Activated CD8-positive, alpha-beta T cell treated with anti-CD3 and anti-CD28 coated beads for 36 hours (primary cell): Measurements from ENCODE around the gene RASL10A. TPM values are rescaled to one million over a fixed set of nuclear protein-coding genes. Genes with fewer than 3 reads are reported as not detected.
"Not testable (repeated sequence)": the region's sequence is repeated elsewhere in the genome, so short reads cannot be mapped to it uniquely, and the experiment has no call there.

Experiments used
- ATAC-seq: fragments of 200-7000 bp; cut with Tn5 transposase; one replicate; pipeline ENCODE4 v1.10.0; 2021; ENCODE audit warnings: mild to moderate bottlenecking, moderate library complexity
- CTCF ChIA-PET: fragments of 350-600 bp; sonication (Branson Sonifier 250); formaldehyde crosslinking; loops from one replicate; lab custom pipeline; 2021; ENCODE audit warnings: antibody characterized with exemption; lab: Charles Lee
- POLR2A ChIA-PET: fragments of 350-600 bp; sonication (Branson Sonifier 250); formaldehyde crosslinking; loops from one replicate; lab custom pipeline; 2021; ENCODE audit warnings: antibody characterized with exemption; lab: Charles Lee
- DNase-seq: peaks from one replicate; pipeline ENCODE4 v3.0.0-alpha.2; 2020
- H3K27ac Mint-ChIP-seq: one replicate; pipeline ENCODE4 v1.8.0; 2021; ENCODE audit warnings: mild to moderate bottlenecking, mixed read lengths
- H3K27me3 Mint-ChIP-seq: one replicate; pipeline ENCODE4 v1.8.0; 2021; ENCODE audit warnings: mixed read lengths
- H3K36me3 Mint-ChIP-seq: one replicate; pipeline ENCODE4 v1.8.0; 2021; ENCODE audit warnings: low read depth, mixed read lengths
- H3K4me1 Mint-ChIP-seq: one replicate; pipeline ENCODE4 v1.8.0; 2021; ENCODE audit warnings: low read depth, mixed read lengths
- H3K4me3 Mint-ChIP-seq: one replicate; pipeline ENCODE4 v1.8.0; 2021; ENCODE audit warnings: mild to moderate bottlenecking, moderate library complexity, mixed read lengths
- H3K9me3 Mint-ChIP-seq: one replicate; pipeline ENCODE4 v1.8.0; 2021; ENCODE audit warnings: mixed read lengths
- CTCF ChIP-seq: fragments of 200-600 bp; IDR thresholded peaks from one replicate; pipeline ENCODE4 v1.8.0; 2022; ENCODE audit warnings: antibody characterized with exemption, mild to moderate bottlenecking
- intact Hi-C: fragments of 100-400 bp; cut with micrococcal nuclease; formaldehyde crosslinking; loops from one replicate; pipeline ENCODE4 v1.10.0; 2022
- total RNA-seq, 2 experiments: library from RNA; stranded (reverse); gene quantifications; one replicate each; pipeline ENCODE4 v1.2.3, GENCODE V29; 2021

RASL10A gene
- total RNA-seq, 2 experiments from 2014 or later = 0.56 TPM; not detected in 1

DNA sequence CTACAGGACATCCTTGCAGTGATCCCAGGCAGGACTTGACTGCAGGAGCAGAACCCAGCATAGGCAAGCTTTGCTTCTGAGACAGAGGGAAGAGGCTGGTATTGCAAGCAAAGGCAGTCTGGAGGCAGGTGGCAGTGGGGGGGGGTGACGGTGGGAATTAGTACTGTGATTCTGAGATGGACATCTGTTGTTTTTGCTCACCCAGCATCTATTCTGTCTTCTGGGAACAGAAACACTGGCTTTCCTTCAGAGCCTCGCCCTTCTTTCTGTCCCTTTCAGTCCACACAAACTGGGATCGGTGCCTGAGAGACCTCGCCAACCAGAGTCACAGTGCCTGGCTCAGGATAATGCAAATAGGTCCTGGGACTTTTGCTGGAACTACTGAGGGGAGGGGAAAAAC, 31.2 kb upstream of the RASL10A start:
- no peak for TF ChIP-seq CTCF
- Mint-ChIP-seq H3K27me3 (no peaks in the 10 kb centered on the region), H3K4me1 (no peaks in the 10 kb centered on the region), H3K4me3 (no peak overlapping the region), H3K27ac (no peak overlapping the region), H3K36me3 (peaks cover 42% of the 10 kb centered on the region), H3K9me3 (no peaks in the 10 kb centered on the region)
- intact Hi-C loops = no loop called here
- ChIA-PET POLR2A (interaction anchor here (1.3 kb wide), 1 partner anchor 10 kb away, joined by 3 read pairs; no protein-coding TSS in a partner anchor), CTCF (no interaction called here)
- ATAC-seq (no peak), DNase-seq (no peak)

DNA sequence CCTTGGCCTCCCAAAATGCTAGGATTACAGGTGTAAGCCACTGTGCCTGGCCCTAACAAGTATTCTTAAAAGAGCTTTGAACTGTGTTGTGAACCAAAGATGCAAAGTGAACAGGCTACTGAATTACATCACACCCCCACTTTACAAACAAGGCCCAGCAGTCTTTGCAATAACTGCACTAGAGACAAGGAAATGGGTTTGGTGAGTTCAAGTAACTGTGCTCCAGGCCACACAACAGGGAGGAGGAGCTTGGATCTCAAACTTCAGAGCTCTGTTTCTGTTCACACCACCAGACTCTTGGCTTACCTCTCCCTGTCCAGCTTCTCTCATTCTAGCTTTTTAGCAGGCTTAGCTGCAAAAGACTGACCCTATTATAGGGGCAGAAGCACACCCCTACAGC, 30.4 kb upstream of the RASL10A start:
- H3K36me3 Mint-ChIP-seq = peaks cover 35% of the 10 kb centered on the region
- no peak for TF ChIP-seq CTCF
- no peak overlapping the region for H3K4me3 Mint-ChIP-seq
- ATAC-seq (no peak), DNase-seq (no peak)
- H3K4me1 Mint-ChIP-seq = no peaks in the 10 kb centered on the region
- no peak overlapping the region for H3K27ac Mint-ChIP-seq
- no peaks in the 10 kb centered on the region for H3K9me3 Mint-ChIP-seq
- intact Hi-C loops = no loop called here
- ChIA-PET POLR2A (interaction anchor here (1.3 kb wide), 1 partner anchor 9 kb away, joined by 3 read pairs; no protein-coding TSS in a partner anchor), CTCF (no interaction called here)
- H3K27me3 Mint-ChIP-seq = no peaks in the 10 kb centered on the region

- H3K36me3 Mint-ChIP-seq = peaks cover 29% of the 10 kb centered on the region
- H3K27ac Mint-ChIP-seq, intact Hi-C loops, H3K4me1 Mint-ChIP-seq, DNase-seq, CTCF ChIA-PET, ATAC-seq, POLR2A ChIA-PET, H3K27me3 Mint-ChIP-seq, H3K4me3 Mint-ChIP-seq, H3K9me3 Mint-ChIP-seq: not testable (repeated sequence)
Measured at GRCh38 chr22:29344889-29345288, 29.4 kb upstream of the RASL10A start.

DNA sequence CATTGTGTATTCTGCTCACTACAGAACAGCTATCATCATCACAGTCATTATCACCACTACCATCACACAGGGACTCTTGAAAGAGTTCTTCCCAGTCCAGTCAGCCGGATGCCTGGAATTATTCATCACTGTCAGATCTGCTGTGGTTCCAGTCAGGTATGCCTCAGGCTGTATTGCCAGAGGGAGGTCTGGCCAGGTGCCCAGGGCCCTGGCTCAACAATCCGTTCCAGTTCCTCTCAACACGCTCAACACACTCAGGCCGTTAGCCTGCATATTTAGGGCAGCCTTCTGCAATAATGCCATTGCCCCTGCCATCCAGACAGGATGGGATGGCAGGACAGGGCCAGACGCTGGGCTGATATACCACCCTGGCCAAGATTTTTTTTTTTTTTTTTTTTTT, 28.6 kb upstream of the RASL10A start:
- DNase-seq (no peak), ATAC-seq (no peak)
- intact Hi-C loops = no loop called here
- Mint-ChIP-seq H3K36me3 (peaks cover 26% of the 10 kb centered on the region), H3K27me3 (no peaks in the 10 kb centered on the region), H3K4me3 (no peak overlapping the region), H3K4me1 (no peaks in the 10 kb centered on the region), H3K9me3 (no peaks in the 10 kb centered on the region), H3K27ac (no peak overlapping the region)
- CTCF ChIA-PET = no interaction called here
- POLR2A ChIA-PET = interaction anchor here (0.8 kb wide), 1 partner anchor 33 kb away, joined by 3 read pairs; no protein-coding TSS in a partner anchor
- no peak for TF ChIP-seq CTCF

DNA sequence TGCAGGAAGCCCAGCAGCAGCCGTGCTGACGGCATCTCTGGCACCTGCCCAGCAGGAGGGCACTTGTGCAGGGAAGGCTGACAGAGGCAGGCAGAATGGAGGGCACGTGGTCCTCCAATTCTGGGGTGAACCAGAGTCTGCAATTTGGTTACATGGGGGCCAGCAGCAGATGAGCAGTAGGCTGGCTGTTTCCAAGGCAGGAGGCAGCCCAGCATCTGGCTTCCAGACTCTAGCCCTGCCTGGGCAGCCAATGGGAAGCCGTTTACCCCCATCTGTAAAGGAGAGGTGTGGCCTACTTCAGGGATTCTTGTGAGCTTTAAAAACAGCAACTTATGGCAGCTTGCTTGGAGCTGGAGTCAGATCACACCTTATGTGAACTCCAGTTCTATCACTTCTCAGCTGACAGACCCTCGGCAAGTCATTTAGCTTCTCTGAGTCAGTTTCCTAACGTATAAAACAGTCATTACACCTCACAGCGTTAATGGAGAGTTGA, 27.9 kb upstream of the RASL10A start:
- no peak for TF ChIP-seq CTCF
- no peak overlapping the region for H3K27ac Mint-ChIP-seq
- peak; percentile 37 for ATAC-seq
- no peaks in the 10 kb centered on the region for H3K4me1 Mint-ChIP-seq
- DNase-seq = no peak
- intact Hi-C loops = no loop called here
- peaks cover 25% of the 10 kb centered on the region for H3K36me3 Mint-ChIP-seq
- no peak overlapping the region for H3K4me3 Mint-ChIP-seq
- ChIA-PET POLR2A (interaction anchor here (0.8 kb wide), 1 partner anchor 33 kb away, joined by 3 read pairs; no protein-coding TSS in a partner anchor), CTCF (no interaction called here)
- H3K9me3 Mint-ChIP-seq = no peaks in the 10 kb centered on the region
- no peaks in the 10 kb centered on the region for H3K27me3 Mint-ChIP-seq
